ENCODE measurements around the gene NTSR1.

NTSR1 gene

GRCh38 chr20:62793757-62794006 is 85.0 kb downstream of the NTSR1 start:
- DNase-seq = no peak

- DNase-seq = peak; percentile 98
Measured at GRCh38 chr20:62794007-62794724, 85.5 kb downstream of the NTSR1 start.

GRCh38 chr20:62795023-62795761 is 86.6 kb downstream of the NTSR1 start:
- peak; percentile 81 for DNase-seq

DNA sequence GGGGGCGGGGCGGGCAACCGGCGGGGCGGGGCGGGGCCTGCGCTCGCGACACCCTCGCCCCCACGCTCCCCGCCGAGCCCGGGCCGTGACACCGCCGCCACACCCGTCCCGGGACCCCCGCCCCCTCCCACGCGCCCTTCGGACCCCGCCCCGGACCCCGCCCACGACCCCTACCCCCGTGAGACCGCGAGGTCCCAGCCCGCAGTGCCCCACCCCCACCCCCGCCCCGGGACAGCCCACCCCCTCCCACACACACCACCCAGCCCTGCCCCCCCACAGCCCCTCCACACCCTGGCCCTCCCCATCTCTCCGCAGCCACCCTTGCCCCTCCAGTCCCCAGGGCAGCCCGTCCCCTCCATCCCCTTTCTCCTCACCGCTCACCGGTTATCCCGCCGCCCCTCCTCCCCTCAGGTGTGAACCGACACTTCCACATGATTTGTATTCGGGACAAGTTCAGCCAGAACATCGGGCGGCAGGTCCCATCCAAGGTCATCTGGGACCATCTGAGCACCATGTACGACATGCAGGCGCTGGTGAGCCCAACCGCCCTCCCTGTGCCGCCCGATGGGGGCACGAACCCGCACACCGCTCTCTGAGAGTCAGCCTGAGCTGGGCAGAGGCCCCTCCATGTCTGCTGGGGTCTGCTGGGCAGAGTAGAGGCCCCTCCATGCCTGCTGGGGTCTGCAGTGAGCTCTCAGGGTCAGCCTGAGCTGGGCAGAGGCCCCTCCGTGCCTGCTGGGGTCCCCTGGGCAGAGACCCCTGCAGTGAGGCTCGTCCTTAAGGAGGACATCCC is 88.3 kb downstream of the NTSR1 start:
- DNase-seq = no peak

GRCh38 chr20:62797671-62798532 is 89.3 kb downstream of the NTSR1 start:
- no peak for DNase-seq

DNA sequence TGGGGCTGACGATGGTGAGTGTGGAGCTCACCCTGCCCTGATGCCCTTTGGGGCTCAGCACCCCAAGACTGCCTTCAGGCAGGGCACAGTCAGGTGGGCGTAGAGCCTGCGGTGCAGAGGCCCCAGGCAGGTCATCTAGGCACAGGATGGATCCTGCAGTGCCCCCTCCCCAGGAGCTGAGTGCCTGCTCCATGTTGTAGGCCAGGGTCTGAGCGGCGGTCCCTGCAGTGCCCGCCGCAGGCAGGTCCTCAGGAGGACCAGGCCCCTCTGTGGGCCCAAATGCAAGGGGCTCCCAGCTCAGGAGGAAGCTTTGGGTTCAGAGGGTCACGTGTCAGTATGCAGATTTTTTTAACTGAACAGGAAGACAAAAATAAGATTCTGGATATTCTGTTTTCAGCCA is 90.4 kb downstream of the NTSR1 start:
- no peak for DNase-seq

DNA sequence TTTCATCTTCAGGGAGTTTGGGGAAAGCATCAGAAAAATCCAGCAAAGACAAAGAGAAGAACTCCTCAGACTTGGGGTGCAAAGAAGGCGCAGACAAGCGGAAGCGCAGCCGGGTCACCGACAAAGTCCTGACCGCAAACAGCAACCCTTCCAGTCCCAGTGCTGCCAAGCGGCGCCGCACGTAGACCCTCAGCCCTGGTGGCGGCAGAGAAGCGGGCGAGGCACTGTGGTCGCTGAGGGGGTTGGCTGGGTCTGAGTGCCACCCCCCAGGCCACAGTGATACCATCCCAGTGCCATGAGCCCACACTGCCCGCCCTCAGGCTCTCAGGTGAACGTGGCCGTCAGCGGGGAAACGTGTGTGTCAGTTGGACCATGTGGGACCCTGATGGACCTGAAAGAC is 90.8 kb downstream of the NTSR1 start:
- no peak for DNase-seq

GRCh38 chr20:62799873-62800272 is 91.2 kb downstream of the NTSR1 start:
- DNase-seq = no peak

DNA sequence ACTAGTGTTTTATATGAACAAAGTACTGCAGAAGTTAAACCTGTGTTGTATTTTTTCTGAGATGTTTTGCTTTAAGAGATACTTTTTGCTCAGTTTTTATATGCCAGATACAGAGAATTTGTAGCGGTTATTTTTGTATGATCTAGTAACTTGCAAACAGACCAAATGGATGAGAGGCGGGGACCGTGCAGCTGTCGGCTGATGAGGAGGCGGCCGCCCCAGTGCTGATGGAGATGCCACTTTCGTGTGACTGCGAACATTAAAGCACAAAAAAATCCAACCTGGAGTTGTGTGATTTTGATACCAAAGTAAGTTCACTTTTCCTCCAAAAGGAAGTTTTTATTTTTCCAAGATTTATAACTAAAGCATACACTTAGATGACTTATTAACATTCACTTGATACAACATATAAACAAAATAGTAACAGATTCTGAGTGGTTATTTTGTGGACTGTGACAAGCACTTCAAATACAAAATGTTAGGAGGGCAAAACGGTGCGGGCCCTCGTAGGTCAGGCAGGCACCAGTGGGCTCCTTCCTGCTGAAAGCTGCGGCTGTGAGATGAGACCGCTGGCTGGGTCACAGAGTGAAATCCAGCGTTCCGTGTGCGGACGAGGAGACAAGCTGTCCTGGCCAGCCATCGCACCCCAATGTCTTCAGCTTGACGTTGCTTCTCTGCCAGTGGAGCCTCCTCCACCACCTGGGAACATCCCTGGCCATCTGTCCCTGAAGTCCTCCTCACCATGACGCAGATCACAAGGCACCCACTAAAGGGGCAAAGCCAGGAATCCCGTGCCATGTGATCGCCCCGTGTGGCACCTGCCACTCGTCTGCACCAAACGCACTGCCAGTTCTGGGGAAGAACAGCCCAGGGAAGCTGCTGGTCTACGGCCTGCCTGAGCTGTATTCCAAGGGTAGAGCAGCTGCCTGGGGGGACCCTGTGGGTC is 92.0 kb downstream of the NTSR1 start:
- DNase-seq = no peak

DNA sequence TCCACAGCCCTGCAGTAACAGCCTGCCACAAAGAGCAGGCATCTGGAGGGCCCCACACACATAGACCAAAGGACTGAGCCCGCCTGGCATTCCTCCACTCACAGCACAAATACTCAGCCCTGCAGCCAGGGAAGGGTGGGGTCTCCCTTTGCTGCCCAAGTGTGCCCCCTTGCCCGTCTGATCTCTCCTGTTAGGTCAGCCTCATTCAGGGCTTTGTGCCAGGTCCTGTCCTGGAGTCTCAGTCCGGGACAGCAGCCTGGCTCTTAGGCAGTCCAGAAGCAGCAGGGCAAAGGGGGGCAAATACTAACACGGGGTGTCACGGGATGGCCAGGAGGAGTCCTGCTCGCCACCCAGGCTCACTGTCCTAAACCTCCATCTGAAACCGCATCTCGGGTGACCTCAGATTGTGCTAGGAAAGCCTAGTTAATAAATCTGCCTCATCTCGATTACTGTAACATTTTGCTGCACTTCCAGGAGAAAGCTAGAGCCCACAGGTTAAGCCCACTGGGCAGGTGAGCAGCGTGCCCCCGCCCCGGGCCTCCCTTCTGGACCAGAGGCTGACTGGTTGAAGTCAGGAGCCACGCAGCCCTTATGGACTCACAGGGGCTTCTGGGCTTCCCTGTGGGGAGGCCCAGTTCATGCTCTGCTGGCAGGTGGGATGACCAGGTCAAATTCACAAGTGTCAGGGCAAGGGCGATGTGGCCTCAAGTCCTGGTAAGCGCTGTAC is 92.8 kb downstream of the NTSR1 start:
- no peak for DNase-seq

DNA sequence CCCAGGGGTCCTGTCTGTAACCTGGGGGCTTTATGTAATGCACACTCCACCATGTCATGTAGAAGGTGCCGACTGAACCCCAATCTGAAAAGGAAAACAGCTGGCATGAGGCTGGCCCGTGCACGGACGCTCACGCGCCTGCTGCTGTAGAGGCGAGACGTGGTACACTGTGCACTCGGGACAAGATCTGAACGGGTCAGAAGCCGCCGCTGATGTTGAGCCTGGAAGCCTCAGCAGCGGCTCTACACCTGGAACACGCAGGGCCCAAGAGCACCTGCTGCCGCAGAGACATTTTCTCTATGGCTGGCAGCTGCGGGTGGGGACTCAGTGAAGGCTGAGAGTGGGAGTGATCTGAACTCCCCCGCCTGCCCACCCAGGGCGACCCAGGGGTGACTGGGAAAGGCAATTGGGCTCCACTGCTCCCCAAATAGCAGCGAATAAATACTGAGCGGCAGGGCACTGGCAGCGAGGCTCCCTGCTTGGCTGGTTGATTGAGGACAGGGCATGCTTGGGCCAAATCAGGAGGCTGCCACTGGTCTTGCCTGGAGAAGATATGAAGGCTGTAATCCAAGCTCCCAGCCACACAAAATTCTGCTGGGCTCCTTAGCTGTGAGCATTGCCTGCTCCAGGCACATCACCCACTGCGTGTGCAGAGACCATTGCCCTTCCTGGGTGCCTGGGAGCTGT is 93.5 kb downstream of the NTSR1 start:
- no peak for DNase-seq

- DNase-seq = peak; percentile 47
Measured at GRCh38 chr20:62804021-62804626, 95.5 kb downstream of the NTSR1 start.

GRCh38 chr20:62804627-62805154 is 96.1 kb downstream of the NTSR1 start, which contains the start of gene OGFR:
Gene OGFR (plus strand): TSS chr20:62804835. CDS start chr20:62804860, 25 bp downstream.
- peak; percentile 80 for DNase-seq

- DNase-seq = peak; percentile 52
Measured at GRCh38 chr20:62805155-62805710, 96.6 kb downstream of the NTSR1 start.

DNA sequence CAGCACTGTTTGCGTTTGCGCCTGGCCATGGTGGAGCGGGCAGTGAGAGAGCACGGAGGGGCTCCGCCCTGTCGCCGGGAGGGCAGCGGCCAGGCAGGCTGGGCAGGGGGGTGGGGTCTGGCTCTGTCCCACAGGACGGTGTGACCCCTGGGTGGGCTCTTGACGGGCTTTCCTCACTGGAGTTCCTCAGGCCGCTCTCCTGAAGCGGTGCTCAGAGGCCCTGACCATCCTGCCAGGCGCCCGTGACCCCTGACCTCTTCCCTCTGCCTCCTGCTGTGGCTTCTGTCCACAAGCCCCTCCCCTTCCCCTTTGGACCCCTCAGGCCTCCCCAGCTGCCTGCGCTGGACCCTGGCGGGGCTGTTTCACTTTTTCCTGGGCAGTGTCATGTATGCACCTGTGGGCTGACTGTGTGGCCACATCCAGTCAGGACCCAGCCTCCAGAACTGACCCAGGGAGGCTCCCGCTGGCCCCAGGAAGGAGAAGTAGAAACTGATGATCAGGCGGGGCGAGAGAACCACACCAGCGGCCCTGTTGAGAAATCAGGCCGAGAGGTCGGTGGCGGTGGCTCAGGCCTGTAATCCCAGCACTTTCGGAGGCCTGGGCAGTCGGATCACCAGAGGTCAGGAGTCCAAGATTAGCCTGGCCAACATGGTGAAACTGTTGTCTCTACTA is 97.2 kb downstream of the NTSR1 start:
- DNase-seq = no peak

GRCh38 chr20:62806383-62807050 is 97.9 kb downstream of the NTSR1 start:
- DNase-seq = no peak

DNA sequence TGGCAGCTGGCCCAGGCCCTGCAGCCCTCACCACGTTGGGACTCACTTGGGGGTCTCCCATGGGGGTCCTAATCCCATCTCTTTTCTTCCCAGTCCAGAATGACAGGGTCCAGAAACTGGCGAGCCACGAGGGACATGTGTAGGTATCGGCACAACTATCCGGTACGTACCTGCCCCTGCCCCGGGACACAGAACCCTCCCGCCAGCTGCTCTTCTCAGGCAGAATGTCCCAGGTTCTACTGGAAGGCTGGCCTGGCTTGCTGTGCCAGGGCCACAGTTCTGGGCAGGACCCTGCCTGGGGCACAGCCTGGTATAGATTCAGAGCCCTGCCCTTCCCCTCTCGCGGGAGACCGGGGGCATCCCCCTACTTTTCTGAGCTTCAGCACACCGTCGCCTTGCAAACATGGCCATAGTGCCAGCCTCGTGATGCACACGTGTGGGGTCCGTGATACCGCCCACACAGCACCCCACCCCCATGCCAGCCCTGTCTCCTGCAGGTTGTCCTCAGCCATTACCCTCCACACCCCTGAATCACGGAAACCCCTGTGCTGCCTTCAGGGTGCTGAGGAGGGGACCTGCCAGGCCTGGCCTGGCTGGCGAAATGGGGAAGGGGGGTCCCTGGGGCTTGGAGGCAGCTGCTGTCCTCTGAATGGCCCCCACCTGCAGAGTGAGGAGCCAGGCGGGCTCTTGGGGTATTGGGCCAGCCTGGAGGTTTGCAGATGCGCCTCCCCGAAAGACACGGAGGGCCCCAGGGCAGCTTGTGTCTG is 99.0 kb downstream of the NTSR1 start:
- no peak for DNase-seq
